Kidney capillary endothelial cell (primary cell): ENCODE results near the gene FBXO31.
"Not testable (repeated sequence)": the region's sequence is repeated elsewhere in the genome, so short reads cannot be mapped to it uniquely, and the experiment has no call there.

Experiments
- DNase-seq: peaks from one replicate; pipeline ENCODE4 v3.0.0-alpha.2; 2018; ENCODE audit warnings: low spot score

The FBXO31 gene

GRCh38 chr16:87384162-87384874 is 742 bp upstream of the FBXO31 start:
- no peak for DNase-seq

DNA sequence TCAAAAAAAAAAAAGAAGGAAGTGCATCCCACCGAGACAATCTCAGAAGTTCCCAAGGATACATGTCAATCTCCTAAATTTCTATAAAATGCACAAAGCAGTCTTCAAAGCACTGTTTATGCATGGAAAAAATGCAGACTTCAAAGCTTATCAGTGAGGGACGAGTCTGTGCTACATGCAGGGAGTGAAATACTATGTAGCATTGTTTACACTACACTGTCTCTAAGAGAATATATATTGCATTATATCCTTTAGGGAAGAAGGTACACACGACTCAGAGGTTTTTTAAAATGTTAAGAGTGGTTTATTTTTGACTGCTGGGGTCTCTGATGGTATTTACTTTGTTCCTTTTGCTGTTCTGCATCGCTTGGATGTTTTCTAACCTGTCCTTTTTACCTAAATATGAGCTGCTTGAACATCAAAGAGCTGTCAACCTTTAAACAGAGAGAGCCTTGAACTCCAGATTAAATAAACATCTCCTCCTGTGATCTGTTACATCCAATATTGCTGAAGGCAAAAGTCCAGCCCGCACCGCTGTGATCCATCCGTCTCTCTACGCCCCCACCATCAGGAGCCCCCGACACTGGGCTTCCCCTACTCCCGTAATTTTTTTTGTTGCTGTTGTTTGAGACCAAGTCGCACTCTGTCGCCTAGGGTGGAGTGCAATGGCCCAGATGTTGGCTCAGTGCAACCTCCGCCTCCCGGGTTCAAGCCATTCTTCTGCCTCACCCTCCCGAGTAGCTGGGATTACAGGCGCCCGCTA is 1.4 kb downstream of the FBXO31 start:
- DNase-seq, result no peak

DNA sequence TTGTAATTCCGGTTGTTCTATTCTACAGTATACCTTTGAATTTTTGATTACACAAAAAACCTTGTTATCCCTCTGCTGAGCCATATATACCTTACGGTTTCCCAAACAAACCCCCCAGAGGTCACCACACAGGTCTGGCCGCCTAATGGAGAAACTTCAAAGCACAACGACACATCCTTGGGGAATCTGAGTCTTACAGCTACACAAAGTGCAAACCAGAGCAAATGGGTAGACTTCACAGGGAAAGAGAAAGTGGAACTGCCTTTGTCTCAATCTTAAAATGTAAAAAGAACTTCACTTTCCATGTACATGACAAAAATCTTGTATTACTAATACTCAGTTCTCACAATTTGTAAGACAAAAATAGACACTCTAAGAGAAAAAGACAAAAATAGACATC is 2.7 kb downstream of the FBXO31 start:
- DNase-seq, result no peak

GRCh38 chr16:87380403-87380802 is 3.2 kb downstream of the FBXO31 start:
- no peak for DNase-seq

- not testable (repeated sequence) for DNase-seq
These were observed 4.2 kb downstream of the FBXO31 start for GRCh38 chr16:87379312-87379752.

GRCh38 chr16:87376660-87377059 is 6.9 kb downstream of the FBXO31 start:
- no peak for DNase-seq

- peak; percentile 80 for DNase-seq
These were observed 8.0 kb downstream of the FBXO31 start for GRCh38 chr16:87375426-87376135.

GRCh38 chr16:87374313-87374712 is 9.3 kb downstream of the FBXO31 start:
- no peak for DNase-seq

DNA sequence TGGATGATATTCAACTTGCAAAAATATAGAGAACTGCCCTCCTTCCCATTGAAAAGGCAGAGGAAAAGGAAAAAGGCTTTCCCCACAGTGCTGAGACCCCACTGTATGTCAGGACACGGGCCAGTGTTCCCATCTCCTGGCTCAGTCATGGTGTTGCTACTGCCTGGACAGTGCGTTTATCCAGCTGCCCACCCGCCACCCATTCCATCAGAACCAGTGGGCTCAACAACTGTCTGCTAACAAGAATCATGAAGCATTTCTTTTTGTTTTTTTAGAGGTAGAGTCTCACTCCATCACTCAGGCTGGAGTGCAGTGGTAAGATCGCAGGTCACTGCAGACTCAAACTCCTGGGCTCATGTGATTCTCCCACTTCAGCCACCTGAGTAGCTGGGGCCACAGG is 11.3 kb downstream of the FBXO31 start:
- no peak for DNase-seq

GRCh38 chr16:87371261-87371866 is 12.2 kb downstream of the FBXO31 start:
- DNase-seq, result no peak

DNA sequence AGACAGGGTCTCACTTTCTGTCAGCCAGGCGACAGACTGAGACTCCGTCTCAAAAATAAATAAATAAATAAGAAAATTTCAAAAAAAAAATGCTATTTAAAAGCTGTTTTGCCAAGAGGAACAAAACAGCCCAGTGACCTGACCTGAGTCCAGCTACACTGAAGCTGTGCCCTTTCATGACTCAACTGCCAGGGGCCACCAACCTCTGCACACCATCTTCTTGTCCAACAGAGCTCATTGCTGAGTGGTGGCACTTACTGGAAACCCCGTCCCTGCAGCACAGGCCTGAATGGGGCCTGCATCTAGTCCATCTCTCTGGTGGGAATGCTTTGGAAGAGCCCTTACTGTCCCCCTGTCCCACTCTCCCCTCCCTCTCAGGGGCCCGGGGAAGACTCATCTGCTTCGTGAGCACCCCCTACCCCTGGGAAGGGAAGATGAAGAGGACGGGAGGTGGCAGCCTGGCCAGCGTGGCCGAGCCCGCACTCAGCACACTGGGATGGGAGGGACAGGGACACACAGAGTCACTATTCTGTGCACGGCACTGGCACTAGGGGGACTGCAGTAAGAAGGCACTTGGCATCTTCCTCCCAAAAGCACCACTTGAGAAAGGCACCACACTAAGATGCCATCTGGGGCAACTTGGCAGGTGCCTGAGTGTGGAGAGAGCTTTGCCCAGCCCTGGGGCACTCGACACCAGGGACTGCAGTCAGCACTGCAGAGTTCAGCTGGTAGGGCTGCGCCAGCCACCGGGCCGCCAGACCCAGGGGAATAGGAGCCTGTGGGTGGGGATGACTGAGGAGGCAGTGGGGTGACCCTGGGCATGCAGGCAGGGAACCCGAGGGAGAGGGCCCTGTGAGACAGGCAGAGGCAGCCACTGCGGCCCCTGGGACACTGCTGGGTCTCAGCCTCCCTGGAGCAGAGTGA is 13.5 kb downstream of the FBXO31 start:
- DNase-seq, result no peak

DNA sequence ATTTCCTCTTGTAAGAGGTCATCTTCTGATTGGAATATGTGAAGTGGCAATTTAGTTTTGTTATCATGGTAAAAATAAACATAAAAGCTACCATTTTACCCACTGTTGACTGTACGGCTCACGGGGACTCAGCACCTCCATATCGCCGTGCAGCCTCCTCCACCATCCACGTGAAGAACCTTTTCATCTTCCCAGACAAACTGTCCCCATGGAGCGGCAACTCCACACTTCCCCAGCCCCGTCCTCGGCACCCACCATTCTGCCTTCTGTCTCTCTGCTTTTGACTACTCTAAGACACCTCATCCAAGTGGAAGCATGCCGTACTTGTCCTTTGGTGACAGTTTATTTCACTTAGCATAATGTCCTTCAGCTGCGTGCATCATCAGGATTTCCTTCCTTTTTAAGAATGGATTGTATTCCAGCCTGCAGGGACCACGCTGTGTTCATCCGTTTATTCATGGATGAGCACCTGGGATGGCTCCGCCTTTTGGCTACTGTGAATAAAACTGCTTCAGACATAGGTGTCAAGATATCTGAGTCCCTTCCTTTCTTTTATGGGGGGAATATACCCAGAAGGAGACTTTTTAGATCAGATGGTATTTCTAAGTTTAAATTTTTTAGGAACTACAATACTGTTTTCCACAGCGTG is 14.3 kb downstream of the FBXO31 start:
- DNase-seq, result peak; percentile 47

GRCh38 chr16:87368029-87368770 is 15.4 kb downstream of the FBXO31 start:
- DNase-seq, result no peak

DNA sequence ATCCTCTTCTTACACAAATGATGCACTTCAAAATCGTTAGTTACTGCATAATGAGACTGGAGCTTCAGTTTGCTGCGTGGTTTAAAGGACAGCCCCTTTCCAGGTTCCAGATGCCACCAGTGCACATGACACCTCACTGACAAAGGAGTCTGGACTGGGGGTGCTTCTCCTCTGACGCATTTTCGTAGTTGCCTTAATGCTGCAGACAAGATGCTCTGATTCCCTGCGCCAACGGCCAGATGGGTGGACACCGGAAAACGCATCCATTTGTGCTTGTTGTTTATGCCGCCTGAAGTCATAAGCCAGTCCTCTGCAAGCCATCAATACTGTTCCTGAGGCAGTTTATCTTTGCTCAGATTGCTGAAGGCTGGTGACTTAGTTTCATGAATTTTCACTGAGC is 16.0 kb downstream of the FBXO31 start:
- no peak for DNase-seq

DNA sequence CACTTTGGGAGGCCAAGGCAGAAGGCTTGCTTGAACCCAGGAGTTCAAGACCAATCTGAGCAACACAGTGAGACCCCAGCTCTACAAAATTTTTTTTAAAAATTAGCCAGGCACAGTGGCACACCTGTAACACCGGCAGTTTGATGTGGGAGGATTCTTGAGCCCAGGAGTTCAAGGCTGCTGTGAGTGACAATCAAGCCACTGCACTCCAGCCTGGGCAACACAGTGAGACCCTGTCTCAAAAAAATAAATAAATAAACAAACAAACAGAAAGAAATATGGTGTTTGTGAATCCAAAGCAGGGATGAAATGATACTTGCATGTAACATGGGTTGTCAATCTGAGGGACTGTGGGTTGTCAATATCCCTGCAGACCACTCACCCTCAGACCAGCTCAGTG is 16.6 kb downstream of the FBXO31 start:
- DNase-seq, result no peak

GRCh38 chr16:87366288-87366687 is 17.3 kb downstream of the FBXO31 start:
- DNase-seq, result no peak

DNA sequence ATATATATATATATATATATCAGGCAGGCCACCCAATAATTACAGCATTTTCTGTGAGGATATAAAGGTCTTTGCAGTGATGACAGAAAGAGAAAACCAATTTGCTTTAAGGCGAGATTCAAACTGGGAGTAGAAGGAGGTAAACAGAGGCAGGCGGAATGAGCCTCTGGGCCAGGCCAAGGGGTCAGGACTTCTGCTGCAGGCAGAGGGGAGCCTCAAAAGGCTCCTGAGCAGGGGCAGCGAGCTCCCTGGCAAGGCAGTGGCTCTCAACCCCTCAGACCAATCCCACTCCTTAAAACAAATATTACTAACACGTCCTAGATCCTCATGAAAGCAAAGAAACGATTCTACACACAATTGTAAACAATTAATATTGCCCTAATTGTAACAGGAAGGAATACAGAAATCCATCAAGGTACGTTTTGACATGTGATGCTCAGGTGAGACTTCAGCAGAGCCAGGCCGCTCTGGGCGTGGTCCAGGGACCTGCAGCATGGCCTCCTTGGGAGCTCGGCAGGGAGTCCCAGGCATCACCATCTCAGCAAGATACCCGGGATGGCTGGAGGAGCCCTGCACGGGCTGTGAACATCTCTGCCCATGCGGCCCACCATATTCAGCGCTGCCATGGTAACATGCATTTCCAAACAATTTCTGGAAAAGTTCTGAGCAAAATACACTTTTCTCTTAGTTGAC is 18.4 kb downstream of the FBXO31 start:
- DNase-seq, result no peak

GRCh38 chr16:87363771-87364455 is 19.7 kb downstream of the FBXO31 start:
- DNase-seq, result no peak
